GM12873 (cell line): ENCODE data around the gene ST6GALNAC3.

Experiments
- TF ChIP-seq, protein P1 (sequence below): IDR thresholded peaks from 2 replicates; pipeline ENCODE4 v1.5.1; 2012; ENCODE audit warnings: low read depth, mild to moderate bottlenecking, moderate library complexity, low read length, control low read depth; ENCODE audit not compliant: insufficient read depth; ENCODE audit errors: missing control alignments

Gene ST6GALNAC3

DNA sequence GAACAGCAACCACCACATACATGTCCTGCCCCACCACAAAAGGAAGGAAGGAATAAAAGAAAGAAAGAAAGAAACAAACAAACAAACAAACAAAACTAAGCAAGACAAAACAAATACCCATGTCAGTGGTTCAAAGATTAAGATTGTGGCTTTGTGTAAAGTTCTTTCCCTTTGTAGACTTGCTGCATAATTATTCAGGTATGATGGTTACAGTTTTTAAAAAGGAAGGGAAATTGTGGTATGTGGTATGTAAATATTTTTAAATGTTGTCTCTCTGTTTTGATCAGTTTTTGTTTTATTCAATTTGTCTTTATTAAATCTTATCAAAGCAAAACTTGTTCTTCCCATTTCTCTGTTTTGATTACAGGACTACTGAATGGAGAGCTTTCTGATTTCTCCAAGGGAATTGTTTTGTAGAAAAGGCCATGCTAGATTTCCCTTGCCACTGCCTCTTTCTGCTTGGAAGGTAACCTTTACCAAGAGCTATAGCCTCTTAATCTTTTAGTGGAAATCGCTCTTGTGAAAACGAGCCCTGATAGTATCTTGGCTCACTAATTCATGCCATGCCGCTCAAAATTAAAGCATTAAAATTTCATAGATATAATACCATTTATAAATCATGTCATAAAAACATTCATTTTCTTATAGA is 502.5 kb downstream of the ST6GALNAC3 start:
- TF ChIP-seq, protein P1, sequence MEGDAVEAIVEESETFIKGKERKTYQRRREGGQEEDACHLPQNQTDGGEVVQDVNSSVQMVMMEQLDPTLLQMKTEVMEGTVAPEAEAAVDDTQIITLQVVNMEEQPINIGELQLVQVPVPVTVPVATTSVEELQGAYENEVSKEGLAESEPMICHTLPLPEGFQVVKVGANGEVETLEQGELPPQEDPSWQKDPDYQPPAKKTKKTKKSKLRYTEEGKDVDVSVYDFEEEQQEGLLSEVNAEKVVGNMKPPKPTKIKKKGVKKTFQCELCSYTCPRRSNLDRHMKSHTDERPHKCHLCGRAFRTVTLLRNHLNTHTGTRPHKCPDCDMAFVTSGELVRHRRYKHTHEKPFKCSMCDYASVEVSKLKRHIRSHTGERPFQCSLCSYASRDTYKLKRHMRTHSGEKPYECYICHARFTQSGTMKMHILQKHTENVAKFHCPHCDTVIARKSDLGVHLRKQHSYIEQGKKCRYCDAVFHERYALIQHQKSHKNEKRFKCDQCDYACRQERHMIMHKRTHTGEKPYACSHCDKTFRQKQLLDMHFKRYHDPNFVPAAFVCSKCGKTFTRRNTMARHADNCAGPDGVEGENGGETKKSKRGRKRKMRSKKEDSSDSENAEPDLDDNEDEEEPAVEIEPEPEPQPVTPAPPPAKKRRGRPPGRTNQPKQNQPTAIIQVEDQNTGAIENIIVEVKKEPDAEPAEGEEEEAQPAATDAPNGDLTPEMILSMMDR, result no peak

DNA sequence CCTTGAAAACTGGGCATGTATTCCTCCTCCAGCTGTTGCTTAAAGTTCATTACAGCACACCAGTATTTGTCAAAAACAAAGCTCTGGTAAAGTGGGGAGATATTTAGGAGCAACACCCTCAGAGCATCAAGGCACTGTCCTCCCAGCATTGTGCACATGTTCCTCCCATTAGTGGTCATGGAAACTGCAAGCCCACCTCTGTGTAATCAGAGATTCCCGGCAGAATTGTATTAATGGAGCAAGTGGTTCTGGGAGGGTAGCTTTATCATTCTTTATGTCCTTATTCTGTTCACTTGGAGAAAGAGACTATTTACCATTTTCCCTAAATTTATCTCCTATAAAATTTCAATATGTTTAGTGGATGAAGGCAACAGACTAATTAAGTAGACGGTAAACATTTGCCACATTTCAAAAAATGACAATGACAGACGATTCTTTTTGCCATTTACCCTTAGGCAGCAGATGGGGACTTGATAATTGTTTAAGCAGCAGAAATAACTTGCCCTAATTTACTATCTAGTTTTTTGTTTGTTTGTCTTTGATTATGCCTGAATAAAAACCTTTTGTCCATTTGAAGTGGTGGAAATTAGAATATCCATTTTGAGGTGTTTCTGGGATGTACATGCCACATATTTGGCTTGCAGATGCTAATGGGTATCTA is 503.1 kb downstream of the ST6GALNAC3 start:
- TF ChIP-seq, protein P1, result no peak

DNA sequence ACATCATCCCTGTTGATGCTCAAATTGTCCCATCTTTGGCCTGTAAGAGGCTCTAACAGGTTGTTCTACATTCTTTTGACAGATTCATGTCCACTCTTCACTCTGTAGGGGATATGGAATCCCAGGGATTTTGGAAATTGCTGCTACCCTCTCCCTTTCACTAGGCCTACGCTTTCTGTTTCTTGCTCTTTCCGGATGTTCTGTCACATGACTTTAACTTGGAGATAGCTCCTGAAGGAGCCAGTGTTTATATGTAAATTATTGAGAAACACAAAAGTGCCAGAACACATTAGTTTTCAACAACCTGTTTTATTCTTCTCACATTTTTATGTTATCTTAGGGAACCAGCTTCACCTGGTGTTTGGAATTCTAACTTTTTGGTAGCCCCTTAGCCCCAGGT is 505.7 kb downstream of the ST6GALNAC3 start:
- TF ChIP-seq, protein P1, result no peak

DNA sequence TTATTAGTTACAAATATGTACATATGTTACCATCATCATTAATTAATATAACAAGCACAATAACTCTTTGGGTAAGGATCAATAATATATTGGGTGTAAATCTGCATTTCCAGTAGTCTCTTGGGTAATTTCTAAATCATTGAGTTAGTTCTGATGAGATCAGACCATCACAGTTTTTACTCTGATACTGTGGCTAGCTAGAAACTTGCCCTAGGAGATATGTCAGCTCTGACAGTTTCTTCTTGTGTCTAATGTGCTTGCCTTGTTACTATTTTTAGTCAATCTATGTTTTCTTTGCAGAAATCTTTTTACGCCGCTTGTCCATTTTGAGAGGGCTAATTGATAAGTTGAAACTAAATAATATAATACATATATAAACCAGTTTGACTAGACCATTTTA is 507.2 kb downstream of the ST6GALNAC3 start:
- TF ChIP-seq, protein P1, result no peak

DNA sequence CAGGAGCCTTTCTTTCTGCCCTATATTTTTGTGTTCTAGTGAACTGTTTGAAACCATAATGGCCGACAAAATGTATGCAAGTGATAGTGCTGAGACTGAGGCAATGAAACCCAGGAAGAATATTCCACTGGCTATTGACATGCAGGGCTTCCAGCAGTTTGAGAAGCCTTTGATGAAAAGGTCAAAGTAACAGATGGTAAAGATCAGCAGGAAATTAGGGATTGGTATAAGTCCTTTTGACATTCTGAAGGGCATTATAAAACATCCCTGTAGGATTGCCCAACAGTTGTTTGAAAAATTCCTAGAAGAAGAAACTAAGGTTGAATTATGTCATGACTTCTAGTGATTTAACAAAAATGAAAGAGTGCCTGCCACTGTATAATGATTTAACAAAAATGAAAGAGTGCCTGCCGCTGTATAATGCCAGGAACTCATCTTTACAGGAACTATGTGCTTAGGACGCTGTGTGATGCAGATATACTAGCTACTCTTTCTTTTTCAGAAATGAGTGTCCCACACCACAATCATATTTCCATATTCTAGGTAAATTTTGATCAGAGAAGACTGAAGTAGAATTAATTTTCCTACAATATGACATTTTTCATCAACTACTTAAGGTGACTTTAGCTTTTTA is 508.8 kb downstream of the ST6GALNAC3 start:
- TF ChIP-seq, protein P1, result no peak

DNA sequence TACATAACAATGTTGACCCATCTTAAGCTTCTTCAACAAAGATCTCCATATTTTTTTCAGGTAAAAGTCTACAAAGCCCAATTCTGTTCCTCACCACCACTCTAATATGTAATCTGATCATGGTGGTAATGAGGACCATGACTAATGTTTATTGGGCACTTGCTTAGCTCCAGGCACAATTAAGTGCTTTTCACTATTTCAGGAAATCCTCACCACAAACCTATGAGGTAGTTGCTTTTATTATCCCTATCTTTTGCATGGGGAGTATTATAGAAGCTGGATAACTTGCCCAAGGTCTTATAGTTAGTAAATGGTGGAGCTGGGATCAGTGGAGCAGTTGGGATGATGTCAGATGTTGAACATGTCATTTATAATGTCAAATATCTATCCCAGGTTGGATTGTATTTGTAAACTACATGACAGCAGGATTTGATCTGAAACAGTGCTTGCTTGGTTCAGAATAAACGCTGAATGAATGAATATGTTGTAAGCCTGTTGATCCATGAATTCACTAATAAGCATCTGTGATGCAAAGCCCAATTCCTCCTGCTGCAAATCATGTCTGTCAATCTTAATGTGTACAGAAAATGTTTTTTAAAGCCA is 509.4 kb downstream of the ST6GALNAC3 start:
- TF ChIP-seq, protein P1, result no peak

DNA sequence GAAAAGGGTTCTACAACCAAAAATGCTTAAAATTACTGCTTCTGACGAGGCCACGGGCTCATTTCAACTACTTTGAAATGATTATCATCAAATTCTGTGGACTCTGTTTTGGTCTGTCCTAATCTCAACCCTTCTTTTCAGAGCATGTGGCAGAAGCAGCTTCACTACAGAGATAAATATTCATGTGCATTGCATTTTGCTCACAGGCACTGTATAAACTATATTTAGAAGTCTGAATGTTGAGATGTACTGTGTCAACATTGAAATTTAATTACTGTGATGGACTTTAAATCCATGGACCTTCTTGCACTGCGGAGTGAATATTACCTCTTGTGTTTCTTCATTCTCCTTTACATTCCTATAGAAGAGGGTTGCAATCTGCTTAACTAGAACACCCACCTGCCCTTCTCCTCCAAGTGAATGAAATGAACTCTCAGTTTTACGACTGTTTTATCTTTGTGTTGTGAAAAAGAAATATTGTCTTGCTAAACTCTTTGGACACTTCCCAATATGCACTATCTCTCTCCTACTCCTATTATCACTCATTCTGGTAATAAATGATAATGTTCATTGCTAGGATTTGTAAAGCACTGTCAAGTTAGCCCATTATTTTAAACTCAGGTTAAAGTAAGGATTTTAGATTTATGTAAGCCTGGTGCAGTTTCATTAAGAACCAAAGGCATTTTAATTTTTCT is 511.6 kb downstream of the ST6GALNAC3 start:
- TF ChIP-seq, protein P1, result no peak
